Measurements from ENCODE around the gene ARHGAP15.

- TF ChIP-seq POLR2A (IDR thresholded peaks at IDR 0.05), result no peak
- no peak for TF ChIP-seq CTCF (IDR thresholded peaks at IDR 0.05)
Observed at GRCh38 chr2:143754742-143755141, 625.5 kb downstream of the ARHGAP15 start.
